Effector memory CD4-positive, alpha-beta T cell (primary cell): ENCODE results near the gene TUBAL3.
"Not testable (repeated sequence)": the region's sequence is repeated elsewhere in the genome, so short reads cannot be mapped to it uniquely, and the experiment has no call there.

Experiments
- DNase-seq, 3 donors: peaks; one replicate each; pipeline ENCODE4 v3.0.0-alpha.2; 2020
- H3K27ac ChIP-seq: 2 replicates; pipeline ENCODE4 v1.7.0; 2013; ENCODE audit warnings: mild to moderate bottlenecking, low read length, moderate library complexity; ENCODE audit not compliant: insufficient read depth, poor library complexity, severe bottlenecking
- H3K27me3 ChIP-seq: replicated peaks from 2 replicates; pipeline ENCODE4 v1.7.0; 2013; ENCODE audit warnings: mild to moderate bottlenecking, low read length; ENCODE audit not compliant: insufficient read depth, control insufficient read depth, poor library complexity, severe bottlenecking
- H3K36me3 ChIP-seq: 2 replicates; pipeline ENCODE4 v1.7.0; 2013; ENCODE audit warnings: mild to moderate bottlenecking, low read length, moderate library complexity; ENCODE audit not compliant: control insufficient read depth, insufficient read depth
- H3K4me1 ChIP-seq: 2 replicates; pipeline ENCODE4 v1.7.0; 2013; ENCODE audit warnings: low read length, mild to moderate bottlenecking; ENCODE audit not compliant: control insufficient read depth, insufficient read depth, poor library complexity, severe bottlenecking
- H3K4me3 ChIP-seq: 2 replicates; pipeline ENCODE4 v1.7.0; 2013; ENCODE audit warnings: low read length, low read depth, mild to moderate bottlenecking; ENCODE audit not compliant: insufficient read depth, poor library complexity, severe bottlenecking
- H3K9me3 ChIP-seq: 2 replicates; pipeline ENCODE4 v1.7.0; 2013; ENCODE audit warnings: mild to moderate bottlenecking, low read length, moderate library complexity; ENCODE audit not compliant: control insufficient read depth

The TUBAL3 gene

DNA sequence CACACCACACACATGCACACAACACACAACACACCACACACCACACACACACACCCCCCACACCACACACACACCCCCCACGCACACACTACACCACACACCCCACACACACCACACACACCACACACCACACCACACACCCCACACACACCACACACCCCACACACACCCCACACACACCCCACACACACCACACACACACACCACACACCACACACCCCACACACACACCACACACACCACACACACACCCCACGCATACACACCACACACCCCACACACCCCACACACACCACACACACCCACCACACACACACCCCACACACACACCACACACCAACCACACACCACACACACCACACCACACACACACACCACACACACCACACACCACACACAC, 23.4 kb downstream of the TUBAL3 start:
- Histone ChIP-seq H3K27me3 (no peaks in the 10 kb centered on the region), H3K9me3 (no peaks in the 10 kb centered on the region), H3K4me1 (no peaks in the 10 kb centered on the region), H3K27ac (no peak overlapping the region), H3K36me3 (no peaks in the 10 kb centered on the region), H3K4me3 (no peak overlapping the region)
- DNase-seq = no peak

- H3K4me1 ChIP-seq, H3K27ac ChIP-seq, H3K36me3 ChIP-seq, DNase-seq, H3K9me3 ChIP-seq, H3K4me3 ChIP-seq, H3K27me3 ChIP-seq: not testable (repeated sequence)
Observed at GRCh38 chr10:5380395-5380794, 24.2 kb downstream of the TUBAL3 start.

DNA sequence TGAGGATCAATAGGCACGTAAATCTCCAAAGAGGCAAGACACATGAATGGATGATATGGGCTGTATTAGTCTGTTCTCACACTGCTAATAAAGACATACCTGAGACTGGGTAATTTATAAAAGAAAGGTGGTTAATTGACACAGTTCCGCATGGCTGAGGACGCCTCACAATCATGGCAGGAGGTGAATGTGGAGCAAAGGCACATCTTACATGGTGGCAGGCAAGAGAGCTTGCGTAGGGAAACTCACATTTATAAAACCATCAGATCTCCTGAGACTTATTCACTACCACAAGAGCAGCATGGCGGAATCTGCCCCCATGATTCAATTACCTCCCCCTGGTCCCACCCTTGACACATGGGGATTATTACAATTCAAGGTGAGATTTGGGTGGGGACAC, 25.4 kb downstream of the TUBAL3 start:
- H3K27ac ChIP-seq, H3K9me3 ChIP-seq, H3K4me3 ChIP-seq, H3K27me3 ChIP-seq, H3K36me3 ChIP-seq, DNase-seq, H3K4me1 ChIP-seq: not testable (repeated sequence)

GRCh38 chr10:5376450-5376849, 28.2 kb downstream of the TUBAL3 start:
- no peaks in the 10 kb centered on the region for H3K4me1 ChIP-seq

GRCh38 chr10:5373891-5374611, 30.6 kb downstream of the TUBAL3 start:
- no peak overlapping the region for H3K27ac ChIP-seq
- DNase-seq = no peak
- H3K27me3 ChIP-seq = no peaks in the 10 kb centered on the region
- H3K9me3 ChIP-seq = no peaks in the 10 kb centered on the region
- no peaks in the 10 kb centered on the region for H3K36me3 ChIP-seq
- H3K4me3 ChIP-seq = no peak overlapping the region
- no peaks in the 10 kb centered on the region for H3K4me1 ChIP-seq

More at GRCh38 chr10:5376450-5376849, 28.2 kb downstream of the TUBAL3 start:
- Histone ChIP-seq H3K27me3 (no peaks in the 10 kb centered on the region), H3K9me3 (no peaks in the 10 kb centered on the region), H3K4me3 (no peak overlapping the region), H3K27ac (no peak overlapping the region), H3K36me3 (no peaks in the 10 kb centered on the region)
- DNase-seq = no peak

- Histone ChIP-seq H3K27me3 (no peaks in the 10 kb centered on the region), H3K9me3 (no peaks in the 10 kb centered on the region), H3K4me1 (no peaks in the 10 kb centered on the region), H3K36me3 (no peaks in the 10 kb centered on the region), H3K4me3 (no peak overlapping the region), H3K27ac (no peak overlapping the region)
- DNase-seq = no peak
Observed at GRCh38 chr10:5373307-5373706, 31.3 kb downstream of the TUBAL3 start.

DNA sequence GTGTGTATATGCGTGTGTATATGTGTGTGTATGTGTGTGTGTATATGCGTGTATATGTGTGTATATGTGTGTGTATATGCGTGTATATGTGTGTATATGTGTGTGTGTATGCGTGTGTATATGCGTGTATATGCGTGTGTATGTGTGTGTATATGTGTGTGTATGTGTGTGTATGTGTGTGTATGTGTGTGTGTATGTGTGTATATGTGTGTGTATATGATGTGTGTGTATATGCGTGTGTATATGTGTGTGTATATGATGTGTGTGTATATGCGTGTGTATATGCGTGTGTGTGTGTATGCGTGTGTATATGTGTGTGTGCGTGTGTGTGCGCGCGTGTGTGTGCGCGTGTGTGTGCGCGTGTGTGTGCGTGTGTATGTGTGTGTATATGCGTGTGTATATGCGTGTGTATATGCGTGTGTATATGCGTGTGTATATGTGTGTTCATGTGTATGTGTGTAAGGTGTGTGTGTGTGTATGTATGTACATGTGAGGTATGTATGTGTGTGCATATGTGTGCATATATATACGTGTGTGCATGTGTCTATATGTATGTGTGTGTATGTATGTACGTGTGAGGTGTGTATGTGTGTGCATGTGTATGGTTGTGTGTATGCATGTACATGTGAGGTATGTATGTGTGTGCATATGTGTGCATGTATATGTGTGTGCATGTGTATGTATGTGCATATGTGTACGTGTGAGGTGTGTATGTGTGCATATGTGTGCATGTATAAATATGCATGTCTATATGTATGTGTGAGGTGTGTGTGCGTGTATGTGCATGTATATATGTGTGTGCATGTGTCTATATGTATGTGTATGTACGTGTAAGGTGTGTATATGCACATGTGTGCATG, 33.9 kb downstream of the TUBAL3 start:
- Histone ChIP-seq H3K9me3 (no peaks in the 10 kb centered on the region), H3K27ac (no peak overlapping the region), H3K36me3 (no peaks in the 10 kb centered on the region), H3K4me1 (no peaks in the 10 kb centered on the region), H3K27me3 (no peaks in the 10 kb centered on the region), H3K4me3 (no peak overlapping the region)
- DNase-seq = no peak

GRCh38 chr10:5369362-5370158, 35.1 kb downstream of the TUBAL3 start:
- Histone ChIP-seq H3K4me3 (no peak overlapping the region), H3K9me3 (no peaks in the 10 kb centered on the region), H3K27ac (no peak overlapping the region), H3K36me3 (no peaks in the 10 kb centered on the region), H3K27me3 (no peaks in the 10 kb centered on the region), H3K4me1 (no peaks in the 10 kb centered on the region)
- DNase-seq = no peak

DNA sequence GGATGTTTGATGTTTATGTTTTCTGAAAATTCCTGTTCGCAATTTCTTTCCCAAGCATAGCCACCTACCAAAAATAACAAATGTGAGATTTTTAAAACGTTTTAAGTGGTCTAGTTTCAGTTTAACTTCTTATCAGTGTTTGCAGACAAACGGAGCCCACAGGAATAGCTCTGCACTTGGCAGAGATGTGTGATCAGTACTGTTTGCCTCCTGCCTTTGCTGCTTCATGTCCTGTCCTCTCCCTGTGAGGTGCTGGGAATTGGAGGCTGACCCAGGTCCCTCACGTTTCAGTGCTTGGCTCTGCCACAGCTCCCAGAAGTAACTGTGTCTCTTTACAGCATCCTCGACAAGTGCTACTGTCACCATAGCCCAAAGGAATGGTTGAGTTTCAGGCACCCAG, 38.7 kb downstream of the TUBAL3 start:
- DNase-seq = no peak
- H3K27me3 ChIP-seq = no peaks in the 10 kb centered on the region

More for the DNA sequence above, 38.7 kb downstream of the TUBAL3 start:
- Histone ChIP-seq H3K9me3 (no peaks in the 10 kb centered on the region), H3K27ac (no peak overlapping the region), H3K4me3 (no peak overlapping the region), H3K4me1 (no peaks in the 10 kb centered on the region), H3K36me3 (no peaks in the 10 kb centered on the region)
